Mucosa of stomach (tissue), 1 donor: Measurements from ENCODE around the gene TMEM207.

Source experiments
- H3K27me3 ChIP-seq: one replicate; pipeline ENCODE4 v1.7.0; 2013; ENCODE audit warnings: mild to moderate bottlenecking, low read length; ENCODE audit not compliant: control insufficient read depth, insufficient read depth
- H3K36me3 ChIP-seq: one replicate; pipeline ENCODE4 v1.7.0; 2013; ENCODE audit warnings: low read length; ENCODE audit not compliant: control insufficient read depth, insufficient read depth
- H3K4me1 ChIP-seq: one replicate; pipeline ENCODE4 v1.7.0; 2013; ENCODE audit warnings: mild to moderate bottlenecking, low read length; ENCODE audit not compliant: control insufficient read depth, insufficient read depth
- H3K4me3 ChIP-seq: one replicate; pipeline ENCODE4 v1.7.0; 2013; ENCODE audit warnings: low read length
- H3K9ac ChIP-seq: one replicate; pipeline ENCODE4 v1.7.0; 2013; ENCODE audit warnings: mild to moderate bottlenecking, low read length, moderate library complexity
- H3K9me3 ChIP-seq: one replicate; pipeline ENCODE4 v1.7.0; 2013; ENCODE audit warnings: mild to moderate bottlenecking, low read length, moderate library complexity; ENCODE audit not compliant: control insufficient read depth
- donor health status: Pancreatic carcinoma.

Gene TMEM207

GRCh38 chr3:190404715-190405114 lies 45.0 kb downstream of the TMEM207 start:
- Histone ChIP-seq H3K4me1 (no peaks in the 10 kb centered on the region), H3K27me3 (no peaks in the 10 kb centered on the region), H3K36me3 (no peaks in the 10 kb centered on the region), H3K4me3 (no peak overlapping the region), H3K9me3 (no peaks in the 10 kb centered on the region), H3K9ac (no peak overlapping the region)

- no peaks in the 10 kb centered on the region for H3K9me3 ChIP-seq
- no peaks in the 10 kb centered on the region for H3K27me3 ChIP-seq
- H3K4me3 ChIP-seq: no peak overlapping the region
- no peak overlapping the region for H3K9ac ChIP-seq
- no peaks in the 10 kb centered on the region for H3K36me3 ChIP-seq
- no peaks in the 10 kb centered on the region for H3K4me1 ChIP-seq
Observed at GRCh38 chr3:190401963-190402362, 47.7 kb downstream of the TMEM207 start.

GRCh38 chr3:190399677-190400076 lies 50.0 kb downstream of the TMEM207 start:
- Histone ChIP-seq H3K9me3 (no peaks in the 10 kb centered on the region), H3K4me1 (no peaks in the 10 kb centered on the region), H3K27me3 (no peaks in the 10 kb centered on the region), H3K4me3 (no peak overlapping the region), H3K36me3 (no peaks in the 10 kb centered on the region), H3K9ac (no peak overlapping the region)

- Histone ChIP-seq H3K9me3 (no peaks in the 10 kb centered on the region), H3K4me3 (no peak overlapping the region), H3K36me3 (no peaks in the 10 kb centered on the region), H3K9ac (no peak overlapping the region), H3K27me3 (no peaks in the 10 kb centered on the region), H3K4me1 (no peaks in the 10 kb centered on the region)
Observed at GRCh38 chr3:190397889-190398288, 51.8 kb downstream of the TMEM207 start.

GRCh38 chr3:190396001-190396400 lies 53.7 kb downstream of the TMEM207 start:
- Histone ChIP-seq H3K4me1 (no peaks in the 10 kb centered on the region), H3K9ac (no peak overlapping the region), H3K9me3 (no peaks in the 10 kb centered on the region), H3K36me3 (no peaks in the 10 kb centered on the region), H3K4me3 (no peak overlapping the region), H3K27me3 (no peaks in the 10 kb centered on the region)

- Histone ChIP-seq H3K9ac (no peak overlapping the region), H3K36me3 (no peaks in the 10 kb centered on the region), H3K9me3 (no peaks in the 10 kb centered on the region), H3K4me1 (no peaks in the 10 kb centered on the region), H3K4me3 (no peak overlapping the region), H3K27me3 (no peaks in the 10 kb centered on the region)
Observed at GRCh38 chr3:190388703-190389102, 61.0 kb downstream of the TMEM207 start.

- no peaks in the 10 kb centered on the region for H3K27me3 ChIP-seq
- H3K4me3 ChIP-seq: no peak within 1 kb of the TSS
- no peak within 1 kb of the TSS for H3K9ac ChIP-seq
- H3K4me1 ChIP-seq: no peaks in the 10 kb centered on the region
- no peaks in the 10 kb centered on the region for H3K36me3 ChIP-seq
- no peaks in the 10 kb centered on the region for H3K9me3 ChIP-seq
Observed at GRCh38 chr3:190387578-190388213, 62.0 kb downstream of the TMEM207 start, which contains the start of gene CLDN16. CLDN16 (plus strand) TSS chr3:190388163; CDS start chr3:190388330, 167 bp downstream.

- no peak overlapping the region for H3K9ac ChIP-seq
- H3K4me3 ChIP-seq: no peak overlapping the region
- no peaks in the 10 kb centered on the region for H3K36me3 ChIP-seq
- H3K9me3 ChIP-seq: no peaks in the 10 kb centered on the region
- H3K4me1 ChIP-seq: peaks cover 3% of the 10 kb centered on the region
- H3K27me3 ChIP-seq: no peaks in the 10 kb centered on the region
Observed at GRCh38 chr3:190385731-190386688, 63.7 kb downstream of the TMEM207 start.

- H3K27me3 ChIP-seq: no peaks in the 10 kb centered on the region
- H3K36me3 ChIP-seq: no peaks in the 10 kb centered on the region
- no peak overlapping the region for H3K4me3 ChIP-seq
- no peak overlapping the region for H3K9ac ChIP-seq
- peaks cover 4% of the 10 kb centered on the region for H3K4me1 ChIP-seq
- H3K9me3 ChIP-seq: no peaks in the 10 kb centered on the region
Observed at GRCh38 chr3:190384309-190384756, 65.4 kb downstream of the TMEM207 start.

GRCh38 chr3:190382082-190382481 lies 67.6 kb downstream of the TMEM207 start:
- H3K4me1 ChIP-seq: peaks cover 4% of the 10 kb centered on the region
- H3K36me3 ChIP-seq: no peaks in the 10 kb centered on the region
- H3K4me3 ChIP-seq: no peak overlapping the region
- no peak overlapping the region for H3K9ac ChIP-seq
- H3K9me3 ChIP-seq: no peaks in the 10 kb centered on the region
- no peaks in the 10 kb centered on the region for H3K27me3 ChIP-seq

- H3K36me3 ChIP-seq: no peaks in the 10 kb centered on the region
- no peaks in the 10 kb centered on the region for H3K27me3 ChIP-seq
- no peaks in the 10 kb centered on the region for H3K9me3 ChIP-seq
- H3K4me1 ChIP-seq: peaks cover 4% of the 10 kb centered on the region
- no peak overlapping the region for H3K4me3 ChIP-seq
- no peak overlapping the region for H3K9ac ChIP-seq
Observed at GRCh38 chr3:190381441-190381840, 68.3 kb downstream of the TMEM207 start.

- Histone ChIP-seq H3K9ac (no peak overlapping the region), H3K9me3 (no peaks in the 10 kb centered on the region), H3K27me3 (no peaks in the 10 kb centered on the region), H3K4me1 (peaks cover 4% of the 10 kb centered on the region), H3K36me3 (no peaks in the 10 kb centered on the region), H3K4me3 (no peak overlapping the region)
Observed at GRCh38 chr3:190380184-190380583, 69.5 kb downstream of the TMEM207 start.
